SU-DHL-6 (cell line): ENCODE data around the gene CDKL4.

ENCODE experiments used
- EZH2phosphoT487 ChIP-seq: fragments of 200-600 bp; sonication (generic), shearing (Covaris generic); conservative IDR thresholded peaks from 2 replicates; pipeline ENCODE4 v1.6.1; 2018; ENCODE audit warnings: mild to moderate bottlenecking, antibody characterized with exemption, low read length, moderate library complexity, mixed read lengths
- TF ChIP-seq, protein P1 (sequence below): fragments of 200-600 bp; sonication (generic); IDR thresholded peaks from one replicate; pipeline ENCODE4 v1.5.1; 2017; ENCODE audit warnings: antibody characterized with exemption, mild to moderate bottlenecking, low read length, moderate library complexity; ENCODE audit not compliant: insufficient read depth, poor library complexity, severe bottlenecking

DNA sequence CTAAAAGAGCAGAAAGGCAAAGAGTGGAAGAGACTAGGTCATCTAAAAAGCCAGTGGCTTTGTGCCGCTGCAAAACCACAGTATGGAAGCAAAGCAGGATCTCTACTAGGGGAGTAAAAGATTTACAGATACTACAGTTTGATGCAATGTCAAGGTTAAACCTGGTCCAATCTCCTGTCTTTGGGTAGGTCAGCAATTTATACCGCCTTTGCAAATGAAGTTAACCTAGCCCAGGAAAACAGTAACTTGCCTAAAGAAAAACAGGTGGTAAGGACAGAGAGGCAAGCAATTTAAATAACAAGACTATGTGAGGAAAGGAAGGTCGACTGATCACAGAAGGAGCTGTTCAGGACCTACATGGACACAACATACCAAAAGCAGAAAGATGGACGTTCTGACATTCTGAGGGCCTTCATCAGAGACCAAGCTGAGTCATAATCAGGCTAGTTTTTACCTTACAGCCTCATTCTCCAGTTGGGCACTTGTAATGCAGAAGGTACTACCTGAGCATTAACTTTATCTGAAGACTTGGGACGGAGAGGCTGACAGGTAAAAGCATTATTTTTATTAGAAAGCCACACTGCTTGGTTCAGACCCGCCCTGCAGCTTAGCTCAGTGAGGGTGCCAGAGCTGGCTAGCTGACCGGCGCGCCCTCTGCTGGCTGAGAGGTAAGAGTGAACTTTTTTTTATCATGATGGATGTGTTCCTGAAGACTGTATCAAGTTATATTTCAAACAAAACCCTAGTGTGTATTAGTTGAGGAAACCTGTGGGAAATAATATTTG, 15.9 kb downstream of the CDKL4 start:
- TF ChIP-seq, protein P1, sequence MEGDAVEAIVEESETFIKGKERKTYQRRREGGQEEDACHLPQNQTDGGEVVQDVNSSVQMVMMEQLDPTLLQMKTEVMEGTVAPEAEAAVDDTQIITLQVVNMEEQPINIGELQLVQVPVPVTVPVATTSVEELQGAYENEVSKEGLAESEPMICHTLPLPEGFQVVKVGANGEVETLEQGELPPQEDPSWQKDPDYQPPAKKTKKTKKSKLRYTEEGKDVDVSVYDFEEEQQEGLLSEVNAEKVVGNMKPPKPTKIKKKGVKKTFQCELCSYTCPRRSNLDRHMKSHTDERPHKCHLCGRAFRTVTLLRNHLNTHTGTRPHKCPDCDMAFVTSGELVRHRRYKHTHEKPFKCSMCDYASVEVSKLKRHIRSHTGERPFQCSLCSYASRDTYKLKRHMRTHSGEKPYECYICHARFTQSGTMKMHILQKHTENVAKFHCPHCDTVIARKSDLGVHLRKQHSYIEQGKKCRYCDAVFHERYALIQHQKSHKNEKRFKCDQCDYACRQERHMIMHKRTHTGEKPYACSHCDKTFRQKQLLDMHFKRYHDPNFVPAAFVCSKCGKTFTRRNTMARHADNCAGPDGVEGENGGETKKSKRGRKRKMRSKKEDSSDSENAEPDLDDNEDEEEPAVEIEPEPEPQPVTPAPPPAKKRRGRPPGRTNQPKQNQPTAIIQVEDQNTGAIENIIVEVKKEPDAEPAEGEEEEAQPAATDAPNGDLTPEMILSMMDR: peak; percentile 84
- no peak for TF ChIP-seq EZH2phosphoT487
